A673 (cell line): Measurements from ENCODE around the gene ACCS. TPM values are rescaled to one million over a fixed set of nuclear protein-coding genes. Genes with fewer than 3 reads are reported as not detected.
A peak's percentile ranks its signal among the peaks of the same experiment; 100 is the strongest.

Experiments
- BruUV-seq: library from RNA; stranded (reverse); fragments of 400-500 nt; replicated peaks from 2 replicates; lab custom pipeline; 2021; lab: Mats Ljungman, UMichigan
- CTCF ChIA-PET: fragments of 300-600 bp; sonication (Branson Sonifier 250); formaldehyde crosslinking; loops from one replicate; lab custom pipeline; 2022; ENCODE audit warnings: antibody characterized with exemption; lab: Charles Lee
- POLR2A ChIA-PET: fragments of 300-600 bp; sonication (Branson Sonifier 250); formaldehyde crosslinking; loops from one replicate; lab custom pipeline; 2022; ENCODE audit warnings: antibody characterized with exemption; ENCODE audit not compliant: low non-redundant PET; lab: Charles Lee
- DNase-seq: peaks from one replicate; pipeline ENCODE4 v3.0.0-alpha.2; 2015; ENCODE audit warnings: low spot score
- H3K27ac ChIP-seq: fragments of 200-600 bp; sonication (generic); 2 replicates; pipeline ENCODE4 v1.5.1; 2016; ENCODE audit warnings: mixed run types, low read depth, mild to moderate bottlenecking, mixed read lengths, antibody characterized with exemption, low read length; ENCODE audit not compliant: poor library complexity, severe bottlenecking
- H3K27me3 ChIP-seq: fragments of 200-600 bp; sonication (generic); replicated peaks from 2 replicates; pipeline ENCODE4 v1.6.1; 2017; ENCODE audit warnings: mixed run types, low read depth, mild to moderate bottlenecking, mixed read lengths, antibody characterized with exemption, low read length; ENCODE audit not compliant: insufficient read depth, poor library complexity
- H3K36me3 ChIP-seq: fragments of 200-600 bp; sonication (generic); 2 replicates; pipeline ENCODE4 v1.6.1; 2016; ENCODE audit warnings: mixed run types, mild to moderate bottlenecking, mixed read lengths, antibody characterized with exemption, low read length; ENCODE audit not compliant: insufficient read depth, poor library complexity, severe bottlenecking
- H3K4me1 ChIP-seq: fragments of 200-600 bp; sonication (generic); 2 replicates; pipeline ENCODE4 v1.6.1; 2017; ENCODE audit warnings: mixed run types, mild to moderate bottlenecking, mixed read lengths, antibody characterized with exemption, low read length; ENCODE audit not compliant: insufficient read depth, poor library complexity, severe bottlenecking
- H3K4me3 ChIP-seq: fragments of 200-600 bp; sonication (generic); 2 replicates; pipeline ENCODE4 v1.5.1; 2016; ENCODE audit warnings: low read depth, mixed run types, mild to moderate bottlenecking, mixed read lengths, low read length; ENCODE audit not compliant: poor library complexity, severe bottlenecking
- H3K9me3 ChIP-seq: fragments of 200-600 bp; sonication (generic); 2 replicates; pipeline ENCODE4 v1.6.1; 2016; ENCODE audit warnings: mixed run types, low read depth, mild to moderate bottlenecking, mixed read lengths, antibody characterized with exemption, low read length; ENCODE audit not compliant: poor library complexity, severe bottlenecking
- CTCF ChIP-seq: fragments of 300-800, 200-600 bp; sonication (generic); conservative IDR thresholded peaks from 2 replicates; pipeline ENCODE4 v1.5.1; 2017; ENCODE audit warnings: low read depth, mild to moderate bottlenecking, antibody characterized with exemption, low read length, moderate library complexity, mixed read lengths
- EZH2 ChIP-seq: fragments of 200-600 bp; sonication (generic); IDR thresholded peaks from 2 replicates; pipeline ENCODE4 v1.6.1; 2017; ENCODE audit warnings: borderline replicate concordance, low read depth, mild to moderate bottlenecking, mixed read lengths, antibody characterized with exemption, low read length; ENCODE audit not compliant: poor library complexity, severe bottlenecking
- intact Hi-C: fragments of 100-400 bp; cut with micrococcal nuclease; formaldehyde crosslinking; loops from one replicate; pipeline ENCODE4 v1.10.0; 2022; ENCODE audit not compliant: unreplicated experiment
- total RNA-seq: library from RNA; stranded (reverse); gene quantifications from 2 replicates; pipeline ENCODE4 v1.2.3, GENCODE V29; 2021

Gene ACCS
- total RNA-seq, 1 experiment from 2014 or later = 28.4 TPM

- TF ChIP-seq EZH2 = no peak
- TF ChIP-seq CTCF = no peak
- no peaks in the 10 kb centered on the region for H3K9me3 ChIP-seq
- no peaks in the 10 kb centered on the region for H3K27me3 ChIP-seq
- ChIA-PET CTCF (interaction anchor here (3.5 kb wide), 1 partner anchor 27 kb away, joined by 23 read pairs; the partner anchor contains the start of gene EXT2), POLR2A (no interaction called here)
- H3K4me3 ChIP-seq = peak overlapping the region; percentile 50
- no peaks in the 10 kb centered on the region for H3K36me3 ChIP-seq
- no peak for DNase-seq
- H3K27ac ChIP-seq = peak overlapping the region; percentile 82
- peaks cover 15% of the 10 kb centered on the region for H3K4me1 ChIP-seq
- intact Hi-C loops = no loop called here
- no TSS peak for BruUV-seq
These were observed 1.2 kb downstream of the ACCS start for GRCh38 chr11:44067266-44067665.

GRCh38 chr11:44068180-44068579 lies 2.1 kb downstream of the ACCS start:
- DNase-seq = no peak
- no peaks in the 10 kb centered on the region for H3K27me3 ChIP-seq
- intact Hi-C loops = no loop called here
- H3K4me3 ChIP-seq = no peak overlapping the region
- H3K4me1 ChIP-seq = peaks cover 15% of the 10 kb centered on the region
- H3K9me3 ChIP-seq = no peaks in the 10 kb centered on the region
- no peak overlapping the region for H3K27ac ChIP-seq
- no peak for TF ChIP-seq EZH2
- H3K36me3 ChIP-seq = no peaks in the 10 kb centered on the region
- BruUV-seq = no TSS peak
- POLR2A ChIA-PET = interaction anchor here (0.7 kb wide), 1 partner anchor 126 kb away, joined by 4 read pairs; no protein-coding TSS in a partner anchor
- CTCF ChIA-PET = no interaction called here

GRCh38 chr11:44071157-44071556 lies 5.1 kb downstream of the ACCS start:
- peaks cover 9% of the 10 kb centered on the region for H3K4me1 ChIP-seq
- intact Hi-C loops = no loop called here
- BruUV-seq = no TSS peak
- no peak for DNase-seq
- CTCF ChIA-PET = no interaction called here
- no peaks in the 10 kb centered on the region for H3K36me3 ChIP-seq
- H3K9me3 ChIP-seq = no peaks in the 10 kb centered on the region
- no peak overlapping the region for H3K27ac ChIP-seq
- TF ChIP-seq EZH2 = no peak
- TF ChIP-seq CTCF = 0 out of 2 replicates have a peak, but pooled peaks have one; percentile 20
- POLR2A ChIA-PET = no interaction called here
- H3K4me3 ChIP-seq = no peak overlapping the region
- H3K27me3 ChIP-seq = no peaks in the 10 kb centered on the region
